ENCODE measurements around the gene NKD2. TPM values are rescaled to one million over a fixed set of nuclear protein-coding genes. Genes with fewer than 3 reads are reported as not detected.

NKD2 gene
- polyA plus RNA-seq, 2 of the 4 experiments (the other 2 are of a cell fraction), result 1.2 to 4.2 TPM

GRCh38 chr5:1057485-1058082 lies 49.0 kb downstream of the NKD2 start:
- Histone ChIP-seq H3K27ac (no peak overlapping the region), H3K4me3 (no peak overlapping the region), H3K4me2 (no peak overlapping the region), H3K4me1 (no peaks in the 10 kb centered on the region), H3K9me3 (no peaks in the 10 kb centered on the region)
- no peak for FAIRE-seq
- TF ChIP-seq REST (IDR thresholded peaks at IDR 0.05) (no peak), HES2 (IDR thresholded peaks at IDR 0.05) (no peak), ZFP36 (IDR thresholded peaks at IDR 0.05; ENCODE audit: borderline replicate concordance, partially characterized antibody) (no peak), TFCP2L1 (CRISPR knock-in tag; IDR thresholded peaks at IDR 0.05) (no peak), FOSB (CRISPR knock-in tag; IDR thresholded peaks at IDR 0.05) (no peak), PHF8 (IDR thresholded peaks at IDR 0.05; ENCODE audit: borderline replicate concordance, low read depth) (no peak), MAZ (IDR thresholded peaks at IDR 0.05; ENCODE audit: borderline replicate concordance, low read depth, low read length) (no peak), FOSL2 (IDR thresholded peaks at IDR 0.05) (no peak), FOSL2 (CRISPR knock-in tag; IDR thresholded peaks at IDR 0.05) (no peak), BCL3 (IDR thresholded peaks at IDR 0.05) (no peak), NPAS2 (CRISPR knock-in tag; IDR thresholded peaks at IDR 0.05; ENCODE audit: borderline replicate concordance) (no peak), TP53 (CRISPR knock-in tag; IDR thresholded peaks at IDR 0.05) (no peak), HOXB5 (CRISPR knock-in tag; IDR thresholded peaks at IDR 0.05) (no peak), ZSCAN20 (CRISPR knock-in tag; IDR thresholded peaks at IDR 0.05) (no peak)
- ChIA-PET POLR2A (no interaction called here), CTCF (interaction anchor here (1.4 to 2.4 kb wide), 4 partner anchors 10 to 134 kb away, joined by 4 to 7 read pairs (median 5); no protein-coding TSS in a partner anchor)
- WGBS (ENCODE audit: missing lambda C conversion rate), result 86% methylated on average over 31 of the region's 36 CpGs
- ATAC-seq, result no peak
- no peak for DNase-seq (ENCODE audit: low read depth in 1 of 2, low spot score in 1 of 2)

- H3K27ac ChIP-seq, result no peak overlapping the region
- H3K9me3 ChIP-seq, result no peaks in the 10 kb centered on the region
- POLR2A ChIA-PET, result no interaction called here
- 93% methylated on average over 27 of the region's 36 CpGs for WGBS (ENCODE audit: missing lambda C conversion rate)
- DNase-seq (ENCODE audit: low read depth in 1 of 2, low spot score in 1 of 2) (no peak), FAIRE-seq (no peak), ATAC-seq (no peak)
- no peaks in the 10 kb centered on the region for H3K4me1 ChIP-seq
- CTCF ChIA-PET, result interaction anchor here (1.5 to 2.4 kb wide), 4 partner anchors 10 to 109 kb away, joined by 4 to 7 read pairs (median 6); no protein-coding TSS in a partner anchor
- H3K4me2 ChIP-seq, result no peak overlapping the region
- H3K4me3 ChIP-seq, result no peak overlapping the region
- TF ChIP-seq RFX5 (IDR thresholded peaks at IDR 0.05) (no peak), JUNB (IDR thresholded peaks at IDR 0.05) (no peak), REST (IDR thresholded peaks at IDR 0.05) (no peak), ZNF302 (CRISPR knock-in tag; IDR thresholded peaks at IDR 0.05) (no peak), FOSB (CRISPR knock-in tag; IDR thresholded peaks at IDR 0.05) (no peak), EP300 (IDR thresholded peaks at IDR 0.05) (no peak), PBX3 (IDR thresholded peaks at IDR 0.05) (no peak), RCOR1 (IDR thresholded peaks at IDR 0.05; ENCODE audit: low read depth, low read length) (no peak), JUN (IDR thresholded peaks at IDR 0.05) (no peak)
- TF ChIP-seq, protein P1, sequence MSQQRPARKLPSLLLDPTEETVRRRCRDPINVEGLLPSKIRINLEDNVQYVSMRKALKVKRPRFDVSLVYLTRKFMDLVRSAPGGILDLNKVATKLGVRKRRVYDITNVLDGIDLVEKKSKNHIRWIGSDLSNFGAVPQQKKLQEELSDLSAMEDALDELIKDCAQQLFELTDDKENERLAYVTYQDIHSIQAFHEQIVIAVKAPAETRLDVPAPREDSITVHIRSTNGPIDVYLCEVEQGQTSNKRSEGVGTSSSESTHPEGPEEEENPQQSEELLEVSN (IDR thresholded peaks at IDR 0.05; ENCODE audit: borderline replicate concordance, low read depth), result no peak
- TF ChIP-seq, protein P2, sequence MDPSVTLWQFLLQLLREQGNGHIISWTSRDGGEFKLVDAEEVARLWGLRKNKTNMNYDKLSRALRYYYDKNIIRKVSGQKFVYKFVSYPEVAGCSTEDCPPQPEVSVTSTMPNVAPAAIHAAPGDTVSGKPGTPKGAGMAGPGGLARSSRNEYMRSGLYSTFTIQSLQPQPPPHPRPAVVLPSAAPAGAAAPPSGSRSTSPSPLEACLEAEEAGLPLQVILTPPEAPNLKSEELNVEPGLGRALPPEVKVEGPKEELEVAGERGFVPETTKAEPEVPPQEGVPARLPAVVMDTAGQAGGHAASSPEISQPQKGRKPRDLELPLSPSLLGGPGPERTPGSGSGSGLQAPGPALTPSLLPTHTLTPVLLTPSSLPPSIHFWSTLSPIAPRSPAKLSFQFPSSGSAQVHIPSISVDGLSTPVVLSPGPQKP (IDR thresholded peaks at IDR 0.05; ENCODE audit: low read depth, low read length), result no peak
Observed at GRCh38 chr5:1058083-1058945, 49.7 kb downstream of the NKD2 start.

Data from A549 (cell line).